Immature natural killer cell (primary cell): ENCODE measurements around the gene GOLGA6L7. TPM values are rescaled to one million over a fixed set of nuclear protein-coding genes. Genes with fewer than 3 reads are reported as not detected.
"Not testable (repeated sequence)": the region's sequence is repeated elsewhere in the genome, so short reads cannot be mapped to it uniquely, and the experiment has no call there.

Experiments
- DNase-seq, 3 donors: peaks; one replicate each; pipeline ENCODE4 v3.0.0; 2022; ENCODE audit warnings: mixed read lengths in 1 of 3
- H3K27ac Mint-ChIP-seq, 6 donors: one replicate each; pipeline ENCODE4 v1.8.0; 2020; ENCODE audit warnings: mixed read lengths in 6 of 6, mild to moderate bottlenecking in 5 of 6, inconsistent platforms in 4 of 6, moderate library complexity in 3 of 6
- H3K27me3 Mint-ChIP-seq, 3 donors: one replicate each; pipeline ENCODE4 v1.8.0; 2020 to 2021; ENCODE audit warnings: low read depth in 3 of 3, mild to moderate bottlenecking in 3 of 3, mixed read lengths in 3 of 3, moderate library complexity in 3 of 3, inconsistent platforms in 1 of 3
- H3K36me3 Mint-ChIP-seq, 3 donors: one replicate each; pipeline ENCODE4 v1.8.0; 2020; ENCODE audit warnings: mixed read lengths in 3 of 3, inconsistent platforms in 2 of 3, mild to moderate bottlenecking in 2 of 3
- H3K4me1 Mint-ChIP-seq, 2 donors: one replicate each; pipeline ENCODE4 v1.8.0; 2020; ENCODE audit warnings: inconsistent platforms in 2 of 2, mild to moderate bottlenecking in 2 of 2, mixed read lengths in 2 of 2, moderate library complexity in 1 of 2
- H3K4me3 Mint-ChIP-seq, 5 donors: one replicate each; pipeline ENCODE4 v1.8.0; 2020; ENCODE audit warnings: mild to moderate bottlenecking in 5 of 5, mixed read lengths in 5 of 5, inconsistent platforms in 3 of 5, moderate library complexity in 3 of 5
- H3K9me3 Mint-ChIP-seq, 6 donors: one replicate each; pipeline ENCODE4 v1.8.0; 2020; ENCODE audit warnings: mild to moderate bottlenecking in 6 of 6, mixed read lengths in 6 of 6, inconsistent platforms in 4 of 6, moderate library complexity in 3 of 6
- polyA plus RNA-seq, 3 donors: library from polyadenylated mRNA; unstranded; fragments of 300-500 nt; fragmentation: Illumina TruSeq; gene quantifications; one replicate each; pipeline ENCODE4 v1.2.3, GENCODE V29; 2021

Gene GOLGA6L7
- polyA plus RNA-seq, 3 donors from 2014 or later: not detected

GRCh38 chr15:28844147-28844546 lies 4.3 kb downstream of the GOLGA6L7 start:
- not testable (repeated sequence) for H3K4me3 Mint-ChIP-seq, H3K27ac Mint-ChIP-seq, H3K36me3 Mint-ChIP-seq, H3K9me3 Mint-ChIP-seq, H3K27me3 Mint-ChIP-seq, DNase-seq, H3K4me1 Mint-ChIP-seq

DNA sequence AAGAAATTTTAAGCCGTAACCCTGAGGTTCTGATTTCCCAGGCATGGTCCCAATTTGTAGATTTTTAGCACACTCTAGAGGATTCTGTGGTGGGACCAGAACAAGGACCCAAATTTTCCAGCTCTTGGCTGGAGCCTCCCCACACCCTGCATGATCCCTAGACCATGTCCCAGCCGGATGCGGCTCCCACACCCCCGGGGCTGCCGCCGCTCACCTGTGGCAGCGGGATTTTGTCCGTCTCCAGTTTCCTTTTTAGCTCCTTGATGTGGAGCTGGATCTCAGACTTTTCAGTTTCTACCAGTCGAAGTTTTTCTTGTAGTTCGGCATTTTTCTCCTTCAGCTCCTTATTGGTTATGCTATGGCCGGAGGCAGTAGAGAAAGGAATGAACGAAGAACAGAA lies 4.9 kb downstream of the GOLGA6L7 start:
- H3K27ac Mint-ChIP-seq, DNase-seq, H3K36me3 Mint-ChIP-seq, H3K9me3 Mint-ChIP-seq, H3K4me3 Mint-ChIP-seq, H3K27me3 Mint-ChIP-seq, H3K4me1 Mint-ChIP-seq: not testable (repeated sequence)

DNA sequence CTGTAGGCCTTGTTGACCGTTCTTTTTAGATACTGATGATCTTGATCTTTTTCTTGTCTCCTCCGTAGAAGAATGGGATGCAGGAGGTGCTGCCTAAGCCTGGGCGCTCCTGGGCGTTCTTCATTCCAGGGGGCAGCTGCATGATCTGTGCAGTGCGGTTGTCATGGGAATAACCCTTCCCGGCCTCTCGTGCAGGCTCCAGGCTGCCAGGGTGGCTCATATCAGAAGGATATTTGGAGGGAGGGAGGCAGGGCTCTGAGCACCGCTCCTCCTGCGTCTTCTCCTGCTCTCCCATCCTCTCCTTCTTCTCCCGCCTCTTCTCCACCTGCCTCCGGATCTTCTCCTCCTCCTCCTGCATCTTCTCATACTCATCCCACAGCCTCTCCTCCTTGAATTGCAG lies 6.2 kb downstream of the GOLGA6L7 start:
- H3K9me3 Mint-ChIP-seq, H3K36me3 Mint-ChIP-seq, H3K4me1 Mint-ChIP-seq, H3K27ac Mint-ChIP-seq, H3K4me3 Mint-ChIP-seq, DNase-seq, H3K27me3 Mint-ChIP-seq: not testable (repeated sequence)

DNA sequence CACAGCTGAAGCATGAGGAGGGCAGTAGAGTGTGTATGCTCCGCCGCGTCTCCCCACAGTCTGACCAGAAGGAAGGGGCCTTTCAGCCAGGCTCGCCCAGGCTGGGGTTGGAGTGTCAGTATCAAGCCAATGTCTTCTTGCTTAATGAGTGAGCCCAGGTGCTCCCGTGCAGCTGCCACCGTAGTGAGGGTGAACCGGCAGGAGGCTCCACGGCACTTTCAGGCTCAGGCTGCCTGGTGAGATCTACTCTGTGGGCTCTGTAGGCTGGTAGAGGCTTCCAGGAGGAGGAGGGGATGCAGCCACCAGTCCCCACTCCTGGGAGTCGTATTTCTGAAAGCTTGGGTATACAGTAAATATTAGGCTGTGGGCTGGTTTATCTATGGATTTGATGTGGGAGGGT lies 8.2 kb downstream of the GOLGA6L7 start:
- not testable (repeated sequence) for H3K4me3 Mint-ChIP-seq, DNase-seq, H3K36me3 Mint-ChIP-seq

GRCh38 chr15:28834957-28835585 lies 13.4 kb downstream of the GOLGA6L7 start:
- H3K9me3 Mint-ChIP-seq, H3K36me3 Mint-ChIP-seq, H3K27ac Mint-ChIP-seq, H3K27me3 Mint-ChIP-seq, H3K4me3 Mint-ChIP-seq, DNase-seq, H3K4me1 Mint-ChIP-seq: not testable (repeated sequence)

More for the DNA sequence above, 8.2 kb downstream of the GOLGA6L7 start:
- H3K27ac Mint-ChIP-seq, H3K9me3 Mint-ChIP-seq, H3K4me1 Mint-ChIP-seq, H3K27me3 Mint-ChIP-seq: not testable (repeated sequence)

DNA sequence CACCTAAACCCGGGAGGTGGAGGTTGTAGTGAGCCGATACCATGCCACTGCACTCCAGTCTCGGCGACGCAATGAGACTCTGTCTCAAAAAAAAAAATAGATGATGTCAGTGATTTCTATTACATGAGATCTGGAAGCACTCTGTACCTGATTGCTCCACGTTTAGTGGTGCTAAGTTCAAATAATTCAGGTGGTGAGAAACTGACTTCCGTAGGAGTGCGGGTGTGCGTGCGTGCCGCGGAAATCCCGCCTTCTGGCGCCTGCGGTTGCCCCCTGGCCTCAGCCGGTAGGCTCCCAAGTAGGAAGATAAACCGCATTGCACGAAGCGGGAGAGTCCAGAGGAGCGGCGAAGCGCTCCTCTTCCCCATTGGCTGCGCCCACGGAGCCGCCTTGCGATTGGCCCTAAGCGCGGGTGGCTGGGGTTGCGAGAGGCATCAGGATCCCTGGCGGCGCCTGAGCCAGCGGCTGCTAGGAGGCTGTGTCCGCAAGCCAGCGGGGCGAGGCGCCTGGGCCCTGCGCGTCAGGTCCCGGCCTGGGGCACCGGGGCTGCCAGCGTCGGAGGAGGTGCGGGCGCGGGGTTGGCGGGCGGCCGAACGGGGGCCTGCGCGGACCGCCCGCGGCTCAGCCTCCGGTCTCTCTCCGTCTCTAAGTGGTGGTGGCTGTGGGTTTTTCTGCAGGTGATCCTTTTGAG lies 16.4 kb downstream of the GOLGA6L7 start:
- H3K4me1 Mint-ChIP-seq: not testable (repeated sequence)

GRCh38 chr15:28821420-28821819 lies 27.0 kb downstream of the GOLGA6L7 start:
- not testable (repeated sequence) for H3K4me3 Mint-ChIP-seq, H3K36me3 Mint-ChIP-seq, H3K27me3 Mint-ChIP-seq, DNase-seq, H3K9me3 Mint-ChIP-seq, H3K27ac Mint-ChIP-seq, H3K4me1 Mint-ChIP-seq

More for the DNA sequence above, 16.4 kb downstream of the GOLGA6L7 start:
- peak; percentile 60 to 68 (median 66) for DNase-seq
- Mint-ChIP-seq H3K27ac (peak overlapping the region in 4 of 6 donors; percentile 49 to 88 (median 60)), H3K4me3 (peak overlapping the region; percentile 88 to 95 (median 90))
- not testable (repeated sequence) for H3K27me3 Mint-ChIP-seq, H3K9me3 Mint-ChIP-seq, H3K36me3 Mint-ChIP-seq

- H3K36me3 Mint-ChIP-seq, H3K27me3 Mint-ChIP-seq, H3K27ac Mint-ChIP-seq, H3K4me1 Mint-ChIP-seq, H3K4me3 Mint-ChIP-seq, DNase-seq, H3K9me3 Mint-ChIP-seq: not testable (repeated sequence)
Measured at GRCh38 chr15:28819930-28820295, 28.5 kb downstream of the GOLGA6L7 start.

DNA sequence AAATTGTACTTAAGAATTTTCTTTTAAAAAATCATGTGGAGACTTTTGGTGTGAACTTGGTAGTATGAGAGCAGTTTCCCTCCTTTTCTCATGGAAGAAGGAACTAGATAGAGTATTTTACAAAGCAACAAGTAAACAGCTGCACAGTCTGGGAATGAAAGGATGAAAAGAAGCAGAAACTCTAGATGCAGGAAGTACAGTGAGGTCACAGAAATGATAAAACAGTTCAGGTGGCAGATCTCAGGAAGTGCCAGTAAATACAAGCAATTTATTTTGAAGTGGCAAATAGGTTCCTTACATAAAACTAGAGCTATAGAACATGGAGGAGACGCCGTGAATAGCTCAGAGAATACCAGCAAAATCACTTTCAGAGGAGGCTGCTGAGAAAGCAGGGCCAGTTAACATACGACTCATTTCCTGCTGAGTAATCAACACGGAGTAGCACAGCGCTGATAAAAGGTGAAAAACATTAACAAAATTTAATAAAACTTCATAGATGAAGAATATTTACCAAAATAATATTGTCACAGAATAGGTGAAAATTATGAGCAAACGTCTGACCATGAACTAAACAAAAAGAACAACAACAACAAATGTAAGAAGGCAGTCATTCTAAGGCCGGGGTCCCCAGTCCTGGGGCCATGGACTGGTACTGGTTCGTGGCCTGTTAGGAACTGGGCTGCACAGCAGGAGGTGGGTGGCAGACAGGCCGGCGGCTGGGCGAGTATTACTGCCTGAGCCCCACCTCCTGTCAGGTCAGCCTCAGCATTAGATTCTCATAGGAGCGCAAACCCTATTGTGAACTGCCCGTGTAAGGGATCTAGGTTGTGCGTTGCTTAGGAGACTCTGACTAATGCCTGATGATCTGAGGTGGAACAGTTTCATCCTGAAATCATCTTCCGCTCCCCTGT lies 29.2 kb downstream of the GOLGA6L7 start:
- not testable (repeated sequence) for H3K27me3 Mint-ChIP-seq, DNase-seq, H3K4me1 Mint-ChIP-seq, H3K36me3 Mint-ChIP-seq, H3K9me3 Mint-ChIP-seq
- Mint-ChIP-seq H3K27ac (peak overlapping the region in 2 of 6 donors; percentile 2 to 7), H3K4me3 (peak overlapping the region in 3 of 5 donors; percentile 4 to 28 (median 9))

DNA sequence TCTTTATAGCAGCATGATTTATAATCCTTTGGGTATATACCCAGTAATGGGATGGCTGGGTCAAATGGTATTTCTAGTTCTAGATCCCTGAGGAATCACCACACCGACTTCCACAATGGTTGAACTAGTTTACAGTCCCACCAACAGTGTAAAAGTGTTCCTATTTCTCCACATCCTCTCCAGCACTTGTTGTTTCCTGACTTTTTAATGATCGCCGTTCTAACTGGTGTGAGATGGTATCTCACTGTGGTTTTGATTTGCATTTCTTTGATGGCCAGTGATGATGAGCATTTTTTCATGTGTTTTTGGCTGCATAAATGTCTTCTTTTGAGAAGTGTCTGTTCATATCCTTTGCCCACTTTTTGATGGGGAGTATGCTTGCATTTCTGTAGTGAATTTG lies 30.3 kb downstream of the GOLGA6L7 start:
- H3K4me3 Mint-ChIP-seq, H3K27me3 Mint-ChIP-seq, H3K4me1 Mint-ChIP-seq, H3K27ac Mint-ChIP-seq, DNase-seq, H3K9me3 Mint-ChIP-seq, H3K36me3 Mint-ChIP-seq: not testable (repeated sequence)

DNA sequence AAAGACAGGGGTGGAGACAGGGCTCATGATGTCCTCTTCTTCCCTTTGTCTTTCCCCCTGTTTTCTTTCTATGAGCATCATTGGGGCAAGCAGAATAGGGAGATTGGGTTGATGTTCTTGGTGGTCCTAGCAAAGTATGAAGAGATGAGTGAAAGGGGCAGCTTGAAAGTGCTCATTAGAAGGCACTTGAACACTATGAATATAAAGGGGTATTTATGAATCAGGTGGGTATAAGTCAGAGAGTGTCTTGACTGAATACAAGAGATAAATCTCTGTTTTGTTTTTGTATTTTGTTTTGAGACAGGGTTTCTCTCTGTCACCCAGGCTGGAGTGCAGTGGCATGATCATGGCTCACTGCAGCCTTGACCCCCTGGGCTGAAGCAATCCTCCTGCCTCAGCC lies 34.4 kb downstream of the GOLGA6L7 start:
- peaks cover 0 to 10% (median 3%) of the 10 kb centered on the region in 3 donors for H3K27me3 Mint-ChIP-seq
- H3K27ac Mint-ChIP-seq, H3K4me1 Mint-ChIP-seq, H3K4me3 Mint-ChIP-seq, DNase-seq, H3K9me3 Mint-ChIP-seq, H3K36me3 Mint-ChIP-seq: not testable (repeated sequence)

DNA sequence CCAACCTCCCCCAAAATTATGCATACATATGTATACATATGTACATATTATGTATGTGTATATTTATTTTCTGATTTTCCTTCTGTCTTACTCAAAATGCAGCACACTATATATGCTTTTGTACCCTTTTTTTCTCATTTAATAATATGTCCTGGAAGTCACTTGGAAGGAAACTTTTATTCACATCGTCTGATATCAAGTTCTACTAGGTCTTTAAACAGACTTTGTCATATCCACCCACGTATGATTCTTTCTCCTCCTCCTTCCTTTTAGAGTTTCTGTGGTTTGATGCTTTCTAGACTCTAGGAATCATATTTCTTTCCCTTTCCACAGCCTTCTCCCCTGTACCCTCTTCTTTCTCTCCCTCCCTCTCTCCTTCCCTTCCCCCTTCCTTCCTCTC lies 35.1 kb downstream of the GOLGA6L7 start:
- not testable (repeated sequence) for H3K9me3 Mint-ChIP-seq, H3K36me3 Mint-ChIP-seq, H3K4me1 Mint-ChIP-seq, H3K27ac Mint-ChIP-seq, H3K4me3 Mint-ChIP-seq, DNase-seq
- H3K27me3 Mint-ChIP-seq: peaks cover 0 to 10% (median 3%) of the 10 kb centered on the region in 3 donors

DNA sequence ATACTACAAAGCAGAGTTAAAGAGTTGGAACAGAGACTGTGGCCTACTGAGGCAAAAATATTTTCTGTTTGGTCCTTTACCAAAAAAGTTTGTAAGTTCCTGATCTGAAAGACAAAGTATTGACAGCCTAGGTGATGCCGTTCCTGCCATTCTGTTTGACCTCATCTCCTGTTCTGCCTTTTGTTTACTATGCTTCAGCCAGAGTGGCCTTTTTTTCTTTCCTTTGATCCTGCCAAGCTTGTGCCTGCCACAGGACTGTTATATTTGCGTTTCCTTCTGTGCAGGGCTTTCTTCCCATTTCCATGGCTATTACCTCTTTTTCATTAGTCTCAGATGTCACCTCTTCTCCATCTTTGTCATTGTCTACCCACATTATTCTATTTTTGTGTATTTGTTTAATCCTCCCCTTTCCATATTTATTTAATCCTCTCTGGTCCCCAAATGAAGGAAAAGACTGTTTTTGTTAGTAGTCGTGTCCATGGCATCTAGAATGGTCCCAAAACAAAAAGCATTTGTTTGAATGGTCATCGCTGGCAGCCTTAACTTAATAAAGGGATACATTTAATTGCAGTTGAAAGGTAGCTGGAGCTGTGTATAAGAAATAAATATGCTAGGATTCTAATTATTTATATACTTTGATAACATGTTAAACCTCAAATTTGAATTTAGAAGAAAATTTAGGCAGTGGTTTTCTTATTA lies 36.4 kb downstream of the GOLGA6L7 start:
- peaks cover 0 to 10% (median 3%) of the 10 kb centered on the region in 3 donors for H3K27me3 Mint-ChIP-seq
- not testable (repeated sequence) for H3K36me3 Mint-ChIP-seq, H3K4me3 Mint-ChIP-seq, H3K4me1 Mint-ChIP-seq, DNase-seq, H3K9me3 Mint-ChIP-seq, H3K27ac Mint-ChIP-seq

DNA sequence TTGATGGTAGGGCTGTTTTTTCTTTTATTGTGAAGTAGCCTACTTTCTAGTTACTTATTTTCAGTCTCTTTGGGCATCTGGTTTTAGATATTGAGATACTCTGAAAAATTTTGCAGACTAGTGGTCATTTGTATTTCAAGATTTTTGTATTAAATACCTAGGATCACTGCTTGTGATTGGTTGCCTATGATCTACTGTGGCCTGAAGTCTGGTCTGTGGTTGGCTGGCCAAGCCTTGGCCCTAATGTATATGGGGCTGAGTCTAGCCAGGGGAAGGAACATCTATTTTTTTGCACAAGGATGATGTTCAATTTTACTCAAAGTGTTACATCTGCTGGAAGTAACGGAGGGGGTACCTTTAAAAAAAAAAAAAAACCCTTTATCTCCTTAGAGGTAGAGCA lies 38.0 kb downstream of the GOLGA6L7 start:
- H3K4me3 Mint-ChIP-seq, H3K27me3 Mint-ChIP-seq, H3K27ac Mint-ChIP-seq, H3K36me3 Mint-ChIP-seq, H3K9me3 Mint-ChIP-seq, H3K4me1 Mint-ChIP-seq, DNase-seq: not testable (repeated sequence)
